Measurements from ENCODE around the gene ARHGAP42. TPM values are rescaled to one million over a fixed set of nuclear protein-coding genes. Genes with fewer than 3 reads are reported as not detected.

ARHGAP42 gene
- polyA plus RNA-seq, 3 donors: 0.13 TPM; not detected in 2

- Histone ChIP-seq H3K27me3 (ENCODE audit: control insufficient read depth in 2 of 2, insufficient read depth in 2 of 2, low read length in 2 of 2) (no peaks in the 10 kb centered on the region), H3K4me2 (replicated peaks; ENCODE audit: extremely low read depth, low read length, poor library complexity, severe bottlenecking) (no peak overlapping the region), H3K9ac (ENCODE audit: insufficient read depth, low read length, poor library complexity, severe bottlenecking) (no peak overlapping the region), H3K27ac (ENCODE audit: low read depth in 1 of 2, low read length in 2 of 2) (no peak overlapping the region), H4K20me1 (ENCODE audit: insufficient read depth, low read length) (no peaks in the 10 kb centered on the region), H2AFZ (ENCODE audit: insufficient read depth, low read depth, low read length, poor library complexity, severe bottlenecking) (no peak overlapping the region), H3K4me3 (replicated peaks in 1 of 3; ENCODE audit: low read depth in 2 of 3, low read length in 3 of 3) (no peak overlapping the region), H3K9me3 (replicated peaks in 1 of 2; ENCODE audit: control insufficient read depth in 1 of 2, insufficient read depth in 1 of 2, low read length in 2 of 2) (no peaks in the 10 kb centered on the region), H3K4me1 (ENCODE audit: control insufficient read depth in 1 of 2, insufficient read depth in 2 of 2, low read length in 2 of 2) (peaks cover 14 to 15% of the 10 kb centered on the region in 2 donors), H3K36me3 (replicated peaks in 1 of 2; ENCODE audit: control insufficient read depth in 1 of 2, insufficient read depth in 2 of 2, low read length in 2 of 2) (no peaks in the 10 kb centered on the region), H3K79me2 (ENCODE audit: insufficient read depth, low read length) (no peaks in the 10 kb centered on the region)
- Mint-ChIP-seq H3K9me3 (peaks cover 0 to 7% (median 1%) of the 10 kb centered on the region in 7 donors), H3K4me1 (peaks cover 13% of the 10 kb centered on the region), H3K27me3 (ENCODE audit: low read depth in 3 of 3) (peaks cover 0 to 6% (median 5%) of the 10 kb centered on the region in 3 donors), H3K4me3 (no peak overlapping the region), H3K27ac (no peak overlapping the region), H3K36me3 (no peaks in the 10 kb centered on the region)
- no CpG with 5 or more reads among the region's 3 CpGs for WGBS (ENCODE audit: insufficient coverage)
- no peak for DNase-seq
- intact Hi-C loops (cut with micrococcal nuclease): no loop called here
- TF ChIP-seq CTCF (IDR thresholded peaks at IDR 0.05): no peak
Measured at GRCh38 chr11:100739666-100740065, 52.6 kb downstream of the ARHGAP42 start.

DNA sequence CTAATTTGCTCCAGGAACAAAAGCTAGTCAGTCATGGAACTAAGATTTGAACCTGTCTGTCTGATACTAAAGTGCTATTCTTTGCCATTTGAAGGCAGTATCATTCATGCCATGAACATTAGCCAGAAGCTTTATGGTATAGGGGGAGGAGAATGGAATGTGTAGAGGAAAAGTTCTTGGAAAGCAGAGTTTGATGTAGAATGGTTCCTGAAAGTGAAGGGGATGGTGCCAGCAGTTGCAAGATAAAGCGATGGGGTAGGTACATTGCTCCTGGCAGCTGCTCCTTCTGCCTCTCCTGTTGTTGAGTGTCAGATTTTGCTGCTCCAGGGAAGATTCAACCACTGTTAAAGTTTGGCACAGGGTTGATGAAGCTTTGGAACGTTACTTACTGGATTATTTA lies 53.4 kb downstream of the ARHGAP42 start:
- Histone ChIP-seq H3K36me3 (replicated peaks in 1 of 2; ENCODE audit: control insufficient read depth in 1 of 2, insufficient read depth in 2 of 2, low read length in 2 of 2) (no peaks in the 10 kb centered on the region), H4K20me1 (ENCODE audit: insufficient read depth, low read length) (no peaks in the 10 kb centered on the region), H3K9me3 (replicated peaks in 1 of 2; ENCODE audit: control insufficient read depth in 1 of 2, insufficient read depth in 1 of 2, low read length in 2 of 2) (no peaks in the 10 kb centered on the region), H3K9ac (ENCODE audit: insufficient read depth, low read length, poor library complexity, severe bottlenecking) (no peak overlapping the region), H2AFZ (ENCODE audit: insufficient read depth, low read depth, low read length, poor library complexity, severe bottlenecking) (no peak overlapping the region), H3K4me3 (replicated peaks in 1 of 3; ENCODE audit: low read depth in 2 of 3, low read length in 3 of 3) (no peak overlapping the region), H3K4me2 (replicated peaks; ENCODE audit: extremely low read depth, low read length, poor library complexity, severe bottlenecking) (no peak overlapping the region), H3K4me1 (ENCODE audit: control insufficient read depth in 1 of 2, insufficient read depth in 2 of 2, low read length in 2 of 2) (peaks cover 14 to 15% of the 10 kb centered on the region in 2 donors), H3K27me3 (ENCODE audit: control insufficient read depth in 2 of 2, insufficient read depth in 2 of 2, low read length in 2 of 2) (no peaks in the 10 kb centered on the region), H3K27ac (ENCODE audit: low read depth in 1 of 2, low read length in 2 of 2) (no peak overlapping the region), H3K79me2 (ENCODE audit: insufficient read depth, low read length) (no peaks in the 10 kb centered on the region)
- H3K9me3 Mint-ChIP-seq: peaks cover 0 to 10% (median 3%) of the 10 kb centered on the region in 7 donors
- H3K4me1 Mint-ChIP-seq: peaks cover 13% of the 10 kb centered on the region
- no peak for TF ChIP-seq CTCF (IDR thresholded peaks at IDR 0.05)
- H3K27ac Mint-ChIP-seq: no peak overlapping the region
- intact Hi-C loops (cut with micrococcal nuclease): no loop called here
- whole genome bisulfite sequencing (ENCODE audit: insufficient coverage): 100% methylated on average over 1 of the region's 2 CpGs
- H3K4me3 Mint-ChIP-seq: no peak overlapping the region
- DNase-seq: no peak
- H3K27me3 Mint-ChIP-seq (ENCODE audit: low read depth in 3 of 3): peaks cover 0 to 6% (median 5%) of the 10 kb centered on the region in 3 donors
- H3K36me3 Mint-ChIP-seq: no peaks in the 10 kb centered on the region

Data from CD14-positive monocyte (primary cell).